Body of pancreas (tissue), 4 donors: Measurements from ENCODE around the gene PTGDS. TPM values are rescaled to one million over a fixed set of nuclear protein-coding genes. Genes with fewer than 3 reads are reported as not detected.

ENCODE experiments used
- ATAC-seq: fragments of 150-250 bp; one replicate; pipeline ENCODE4 v1.9.1; 2016
- DNase-seq, 4 donors: peaks; one replicate each; pipeline ENCODE4 v3.0.0-alpha.2; 2019
- H3K27ac ChIP-seq, 4 donors: fragments of 200-600 bp; sonication (generic); 1 replicate in 3 of 4; 2 replicates in 1 of 4; pipeline versions ENCODE4 v1.5.1 to v1.6.1; 2016 to 2019; ENCODE audit warnings: mild to moderate bottlenecking in 1 of 4, mixed read lengths in 1 of 4, moderate library complexity in 1 of 4
- H3K27me3 ChIP-seq, 2 donors: fragments of 200-600 bp; sonication (generic); one replicate each; pipeline ENCODE4 v1.6.0; 2016; ENCODE audit warnings: mild to moderate bottlenecking in 1 of 2
- H3K36me3 ChIP-seq, 2 donors: fragments of 200-600 bp; sonication (generic); replicated peaks in 1 of 2; 2 replicates each; pipeline ENCODE4 v1.5.1; 2016; ENCODE audit warnings: low read depth in 2 of 2; ENCODE audit not compliant: insufficient read depth in 1 of 2
- H3K4me1 ChIP-seq: fragments of 200-600 bp; sonication (generic); one replicate; pipeline ENCODE4 v1.6.0; 2016
- H3K4me3 ChIP-seq, 2 donors: fragments of 200-600 bp; sonication (generic); 1 replicate in 1 of 2; 2 replicates in 1 of 2; pipeline ENCODE4 v1.5.1; 2016 to 2019
- H3K9me3 ChIP-seq, 3 donors: fragments of 200-600 bp; sonication (generic); 1 replicate in 2 of 3; 2 replicates in 1 of 3; pipeline ENCODE4 v1.5.1; 2016
- CTCF ChIP-seq, 7 experiments: fragments of 450-650 bp in 4 of 7; fragments of 200-600 bp in 3 of 7; sonication (generic) in 3 of 7; IDR thresholded peaks; one replicate each; pipeline ENCODE4 v1.5.1; 2016 to 2019; ENCODE audit warnings: antibody characterized with exemption in 7 of 7
- POLR2A ChIP-seq, 3 donors: fragments of 450-650 bp; IDR thresholded peaks; one replicate each; pipeline ENCODE4 v1.6.1; 2016; ENCODE audit warnings: antibody characterized with exemption in 3 of 3, mild to moderate bottlenecking in 2 of 3
- WGBS, 2 donors: methylation state at CpG; one replicate each; pipeline ENCODE4 v1.1.5; 2017; 5-methylcytosine and 5-hydroxymethylcytosine counted together
- intact Hi-C: fragments of 100-400 bp; cut with DNase I; formaldehyde crosslinking; loops from one replicate; pipeline ENCODE4 v1.15.1; 2023
- total RNA-seq, 2 donors: library from RNA; depleted of rRNA; stranded (reverse); fragments of >200 nt; gene quantifications; one replicate each; pipeline ENCODE4 v1.1.0, GENCODE V29; 2016

PTGDS gene
- total RNA-seq, 2 donors from 2014 or later: 17.8 to 48.0 TPM

GRCh38 chr9:137009938-137010732 lies 32.8 kb downstream of the PTGDS start:
- Histone ChIP-seq H3K27me3 (no peaks in the 10 kb centered on the region), H3K9me3 (no peaks in the 10 kb centered on the region), H3K4me1 (no peaks in the 10 kb centered on the region), H3K4me3 (no peak overlapping the region), H3K27ac (no peak overlapping the region), H3K36me3 (peaks cover 0 to 3% of the 10 kb centered on the region in 2 donors)
- WGBS, 2 donors: 94 to 97% methylated on average over 6 to 45 of the region's 49 CpGs
- no peak for DNase-seq
- intact Hi-C loops: no loop called here
- ATAC-seq: no peak
- TF ChIP-seq CTCF (IDR thresholded peaks at IDR 0.05) (no peak), POLR2A (IDR thresholded peaks at IDR 0.05) (no peak)

- Histone ChIP-seq H3K9me3 (no peaks in the 10 kb centered on the region), H3K36me3 (peaks cover 0 to 3% of the 10 kb centered on the region in 2 donors), H3K4me1 (no peaks in the 10 kb centered on the region), H3K27me3 (no peaks in the 10 kb centered on the region), H3K4me3 (no peak overlapping the region), H3K27ac (no peak overlapping the region)
- TF ChIP-seq POLR2A (IDR thresholded peaks at IDR 0.05): no peak
- 92 to 94% methylated on average over 18 to 24 of the region's 24 CpGs for WGBS, 2 donors
- no peak for DNase-seq
- no peak for ATAC-seq
- intact Hi-C loops: no loop called here
These were observed 33.9 kb downstream of the PTGDS start for GRCh38 chr9:137011156-137011555.

DNA sequence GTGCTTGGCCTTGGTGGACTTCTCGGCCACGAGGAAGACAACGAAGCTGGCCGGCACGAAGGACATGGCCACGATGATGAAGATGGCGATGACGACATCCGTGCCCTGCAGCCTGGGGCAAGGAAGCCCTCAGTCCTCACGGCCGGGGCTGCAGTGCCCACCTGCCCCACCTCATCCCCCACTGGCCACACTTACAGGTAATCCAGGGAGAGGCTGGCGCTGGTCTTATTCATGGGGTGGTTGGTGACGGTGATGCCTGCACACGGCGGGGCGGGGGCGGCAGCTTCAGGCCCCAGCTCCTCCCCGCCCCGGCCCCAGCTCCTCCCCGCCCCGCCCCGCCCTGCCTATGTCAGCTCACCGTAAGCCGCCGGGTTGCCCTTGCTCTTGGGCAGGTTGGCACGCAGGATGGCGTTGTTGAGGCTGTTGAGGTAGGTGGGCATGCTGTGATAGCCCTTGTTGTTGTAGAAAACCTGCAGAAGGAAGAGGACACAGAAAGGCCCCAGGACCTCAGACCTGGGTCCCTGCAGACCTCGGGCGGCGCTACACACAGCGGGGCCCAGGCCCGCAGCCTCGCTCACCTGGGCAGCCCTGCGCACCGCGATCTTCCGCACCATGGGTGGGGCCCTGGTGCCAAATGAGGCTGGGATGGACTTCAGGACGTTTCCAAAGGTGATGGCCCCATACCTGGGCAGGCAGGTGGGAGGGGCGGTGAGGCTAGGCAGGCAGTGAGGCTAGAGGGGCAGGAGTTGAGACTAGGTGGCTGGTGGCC lies 34.8 kb downstream of the PTGDS start:
- intact Hi-C loops: no loop called here
- Histone ChIP-seq H3K27me3 (no peaks in the 10 kb centered on the region), H3K27ac (no peak overlapping the region), H3K4me1 (no peaks in the 10 kb centered on the region), H3K9me3 (no peaks in the 10 kb centered on the region), H3K36me3 (peaks cover 0 to 3% of the 10 kb centered on the region in 2 donors), H3K4me3 (no peak overlapping the region)
- no peak for DNase-seq
- 90 to 93% methylated on average over 27 to 38 of the region's 39 CpGs for WGBS, 2 donors
- TF ChIP-seq POLR2A (IDR thresholded peaks at IDR 0.05) (no peak), CTCF (IDR thresholded peaks at IDR 0.05) (no peak)
- no peak for ATAC-seq

- 90 to 98% methylated on average over 15 to 49 of the region's 67 CpGs for WGBS, 2 donors
- TF ChIP-seq CTCF (IDR thresholded peaks at IDR 0.05) (no peak), POLR2A (IDR thresholded peaks at IDR 0.05) (no peak)
- peaks cover 0 to 5% of the 10 kb centered on the region in 2 donors for H3K36me3 ChIP-seq
- no peaks in the 10 kb centered on the region for H3K9me3 ChIP-seq
- ATAC-seq: no peak
- no peak overlapping the region for H3K27ac ChIP-seq
- no peak for DNase-seq
- no peak overlapping the region for H3K4me3 ChIP-seq
- H3K27me3 ChIP-seq: no peaks in the 10 kb centered on the region
- intact Hi-C loops: no loop called here
- no peaks in the 10 kb centered on the region for H3K4me1 ChIP-seq
These were observed 35.6 kb downstream of the PTGDS start for GRCh38 chr9:137012694-137013570.

- 97 to 100% methylated on average over 5 to 17 of the region's 20 CpGs for WGBS, 2 donors
- no peak overlapping the region for H3K27ac ChIP-seq
- peaks cover 0 to 5% of the 10 kb centered on the region in 2 donors for H3K36me3 ChIP-seq
- TF ChIP-seq POLR2A (IDR thresholded peaks at IDR 0.05) (no peak), CTCF (IDR thresholded peaks at IDR 0.05) (no peak)
- no peaks in the 10 kb centered on the region for H3K27me3 ChIP-seq
- no peaks in the 10 kb centered on the region for H3K9me3 ChIP-seq
- DNase-seq (no peak), ATAC-seq (no peak)
- H3K4me1 ChIP-seq: no peaks in the 10 kb centered on the region
- no peak overlapping the region for H3K4me3 ChIP-seq
- intact Hi-C loops: no loop called here
These were observed 36.3 kb downstream of the PTGDS start for GRCh38 chr9:137013571-137013940.
